CD4-positive, CD25-positive, alpha-beta regulatory T cell (primary cell): ENCODE results near the gene CMTM7. TPM values are rescaled to one million over a fixed set of nuclear protein-coding genes. Genes with fewer than 3 reads are reported as not detected.

ENCODE experiments used
- ATAC-seq, 2 donors: fragments of 150-1000 bp; cut with Tn5 transposase; one replicate each; pipeline ENCODE4 v1.10.0; 2021; ENCODE audit warnings: low read depth in 2 of 2, moderate number of reproducible peaks in 2 of 2, moderate library complexity in 1 of 2
- DNase-seq, 3 donors: peaks; one replicate each; pipeline versions ENCODE4 v3.0.0 to v3.0.0-alpha.2; 2012 to 2022; ENCODE audit warnings: mixed read lengths in 1 of 3
- H3K27ac ChIP-seq: one replicate; pipeline ENCODE4 v1.7.0; 2013; ENCODE audit warnings: mild to moderate bottlenecking, low read length; ENCODE audit not compliant: insufficient read depth, poor library complexity, severe bottlenecking
- H3K27me3 ChIP-seq: one replicate; pipeline ENCODE4 v1.7.0; 2013; ENCODE audit warnings: low read length; ENCODE audit not compliant: control insufficient read depth, insufficient read depth
- H3K36me3 ChIP-seq: one replicate; pipeline ENCODE4 v1.7.0; 2013; ENCODE audit warnings: mild to moderate bottlenecking, low read length, moderate library complexity; ENCODE audit not compliant: control insufficient read depth, insufficient read depth
- H3K4me1 ChIP-seq: 2 replicates; pipeline ENCODE4 v1.7.0; 2013; ENCODE audit warnings: mild to moderate bottlenecking, low read length; ENCODE audit not compliant: insufficient read depth, control insufficient read depth, poor library complexity, severe bottlenecking
- H3K4me3 ChIP-seq: one replicate; pipeline ENCODE4 v1.7.0; 2013; ENCODE audit warnings: low read depth, mild to moderate bottlenecking, low read length, moderate library complexity
- H3K9me3 ChIP-seq, 2 experiments: 1 replicate in 1 of 2; 2 replicates in 1 of 2; pipeline ENCODE4 v1.7.0; 2013; ENCODE audit warnings: low read length in 2 of 2, mild to moderate bottlenecking in 1 of 2, moderate library complexity in 1 of 2; ENCODE audit not compliant: control insufficient read depth in 2 of 2
- H3K27ac Mint-ChIP-seq, 3 donors: one replicate each; pipeline ENCODE4 v1.8.0; 2020 to 2022; ENCODE audit warnings: mild to moderate bottlenecking in 3 of 3, mixed read lengths in 3 of 3, moderate library complexity in 2 of 3
- H3K27me3 Mint-ChIP-seq: one replicate; pipeline ENCODE4 v1.8.0; 2022; ENCODE audit warnings: mild to moderate bottlenecking, mixed read lengths
- H3K36me3 Mint-ChIP-seq: one replicate; pipeline ENCODE4 v1.8.0; 2020; ENCODE audit warnings: mixed read lengths
- H3K4me1 Mint-ChIP-seq, 4 donors: one replicate each; pipeline ENCODE4 v1.8.0; 2020 to 2022; ENCODE audit warnings: mixed read lengths in 4 of 4, mild to moderate bottlenecking in 1 of 4
- H3K4me3 Mint-ChIP-seq, 4 donors: one replicate each; pipeline ENCODE4 v1.8.0; 2020 to 2022; ENCODE audit warnings: mild to moderate bottlenecking in 4 of 4, mixed read lengths in 4 of 4, moderate library complexity in 3 of 4
- H3K9me3 Mint-ChIP-seq, 7 donors: one replicate each; pipeline ENCODE4 v1.8.0; 2020 to 2022; ENCODE audit warnings: mixed read lengths in 7 of 7, mild to moderate bottlenecking in 3 of 7, moderate library complexity in 2 of 7
- polyA plus RNA-seq, 4 donors: library from polyadenylated mRNA; unstranded; fragments of 300-500 nt; fragmentation: Illumina TruSeq; gene quantifications; one replicate each; pipeline ENCODE4 v1.2.3, GENCODE V29; 2021
- total RNA-seq: library from RNA; stranded (reverse); gene quantifications from one replicate; pipeline ENCODE4 v1.2.3, GENCODE V29; 2022

CMTM7 gene, protein sequence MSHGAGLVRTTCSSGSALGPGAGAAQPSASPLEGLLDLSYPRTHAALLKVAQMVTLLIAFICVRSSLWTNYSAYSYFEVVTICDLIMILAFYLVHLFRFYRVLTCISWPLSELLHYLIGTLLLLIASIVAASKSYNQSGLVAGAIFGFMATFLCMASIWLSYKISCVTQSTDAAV
- total RNA-seq (77.3 TPM), polyA plus RNA-seq (100 to 1,000 TPM; 141 to 231 (median 171) TPM)

DNA sequence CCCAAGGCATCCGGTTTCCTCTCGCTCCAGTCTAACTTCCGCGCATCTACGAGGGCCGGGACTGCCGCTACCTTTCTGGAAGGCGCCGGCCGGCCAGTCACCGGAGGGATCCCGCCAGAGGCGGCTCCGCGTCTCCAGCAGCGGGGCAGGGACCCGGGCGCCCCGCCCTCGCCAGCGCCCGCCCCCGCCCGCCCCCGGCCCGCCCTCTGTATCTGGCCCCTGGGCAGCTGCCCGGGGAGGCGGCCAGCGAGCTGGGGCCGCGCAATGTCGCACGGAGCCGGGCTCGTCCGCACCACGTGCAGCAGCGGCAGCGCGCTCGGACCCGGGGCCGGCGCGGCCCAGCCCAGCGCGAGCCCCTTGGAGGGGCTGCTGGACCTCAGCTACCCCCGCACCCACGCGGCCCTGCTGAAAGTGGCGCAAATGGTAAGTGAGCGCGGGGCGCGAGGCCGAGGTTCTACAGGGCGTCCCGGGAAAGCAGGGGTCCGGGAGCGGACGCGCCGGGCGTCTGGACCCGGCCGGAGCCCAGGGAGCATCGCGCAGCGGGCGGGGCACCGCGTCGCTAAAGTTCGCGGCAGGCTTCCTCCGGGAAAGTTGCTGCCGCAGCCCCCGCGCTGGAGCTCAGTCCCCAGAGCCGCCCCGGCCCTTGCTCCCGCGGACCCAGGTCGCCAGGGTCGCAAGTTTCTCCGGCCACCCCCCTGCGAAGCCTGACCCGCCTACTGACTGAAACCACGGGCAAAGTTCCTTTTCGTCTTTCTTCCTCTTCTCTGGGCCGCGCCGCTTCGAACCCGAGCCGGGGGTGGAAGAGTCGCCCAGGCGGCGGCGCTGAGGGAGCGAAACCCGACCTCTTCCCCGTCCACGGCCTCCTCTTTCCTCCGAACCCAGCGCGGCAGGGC is at the start of gene CMTM7:
Gene CMTM7 (plus strand): TSS at position 211 of the 893 bp plus-strand sequence. CDS start 54 bp downstream, at position 265.
- H3K27ac Mint-ChIP-seq = peak within 1 kb of the TSS; percentile 96 to 99 (median 97)
- H3K36me3 ChIP-seq = peaks cover 7% of the 10 kb centered on the region
- H3K27ac ChIP-seq = peak within 1 kb of the TSS; percentile 83
- H3K4me1 ChIP-seq = peaks cover 45% of the 10 kb centered on the region
- peak within 1 kb of the TSS; percentile 90 to 99 (median 98) for H3K4me3 Mint-ChIP-seq
- H3K27me3 Mint-ChIP-seq = no peaks in the 10 kb centered on the region
- peaks cover 32 to 76% (median 55%) of the 10 kb centered on the region in 4 donors for H3K4me1 Mint-ChIP-seq
- ATAC-seq (peak; percentile 54 to 57), DNase-seq (peak; percentile 52 to 68 (median 65))
- no peaks in the 10 kb centered on the region for H3K9me3 Mint-ChIP-seq
- no peaks in the 10 kb centered on the region for H3K9me3 ChIP-seq
- H3K36me3 Mint-ChIP-seq = peaks cover 6% of the 10 kb centered on the region
- H3K27me3 ChIP-seq = no peaks in the 10 kb centered on the region
- peak within 1 kb of the TSS; percentile 88 for H3K4me3 ChIP-seq

DNA sequence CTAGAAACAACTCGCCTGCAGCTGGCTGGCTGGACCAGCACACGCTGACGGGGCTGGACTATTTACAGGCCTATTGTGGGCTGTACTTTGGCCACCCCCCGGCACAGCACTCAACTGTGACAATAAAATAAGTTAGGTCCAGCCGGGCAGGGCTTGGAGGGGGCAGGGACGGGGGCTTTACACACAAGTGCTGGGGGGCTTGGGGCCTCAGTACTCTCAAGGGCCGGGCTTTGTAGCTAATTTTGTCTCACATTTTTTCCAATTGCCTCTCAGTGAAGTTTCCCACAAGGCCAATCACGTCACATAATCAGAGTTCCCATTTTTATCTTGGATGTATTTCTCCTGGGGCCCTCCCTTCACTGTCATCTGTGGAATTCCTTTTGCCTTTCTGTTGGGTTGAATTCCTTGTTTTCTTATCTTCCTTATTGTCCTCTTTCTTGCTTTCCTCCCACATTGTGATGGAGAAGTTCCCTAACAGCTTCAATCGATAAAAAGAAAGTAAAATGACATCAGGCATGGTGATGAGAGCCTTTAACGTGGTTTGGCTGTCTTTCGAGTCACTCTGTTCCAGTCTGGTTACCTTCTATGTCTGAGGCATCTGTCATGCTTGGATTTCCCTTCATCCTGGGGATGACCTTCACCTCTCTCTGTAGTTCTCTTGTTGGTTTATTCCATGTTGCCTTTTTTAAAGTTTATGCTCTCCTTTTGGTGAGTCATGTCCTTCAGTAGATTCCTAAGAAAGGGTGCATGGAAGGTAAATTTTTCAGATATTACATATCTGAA is 44.1 kb upstream of the CMTM7 start:
- Mint-ChIP-seq H3K36me3 (no peaks in the 10 kb centered on the region), H3K9me3 (peaks cover 0 to 1% (median 0%) of the 10 kb centered on the region in 7 donors), H3K4me3 (no peak overlapping the region), H3K4me1 (peaks cover 9 to 23% (median 18%) of the 10 kb centered on the region in 4 donors), H3K27me3 (no peaks in the 10 kb centered on the region), H3K27ac (peak overlapping the region in 2 of 3 donors; percentile 44 to 64)
- H3K27me3 ChIP-seq = no peaks in the 10 kb centered on the region
- H3K9me3 ChIP-seq = no peaks in the 10 kb centered on the region
- DNase-seq (no peak), ATAC-seq (no peak)
- H3K27ac ChIP-seq = no peak overlapping the region
- no peak overlapping the region for H3K4me3 ChIP-seq
- H3K36me3 ChIP-seq = no peaks in the 10 kb centered on the region
- no peaks in the 10 kb centered on the region for H3K4me1 ChIP-seq

DNA sequence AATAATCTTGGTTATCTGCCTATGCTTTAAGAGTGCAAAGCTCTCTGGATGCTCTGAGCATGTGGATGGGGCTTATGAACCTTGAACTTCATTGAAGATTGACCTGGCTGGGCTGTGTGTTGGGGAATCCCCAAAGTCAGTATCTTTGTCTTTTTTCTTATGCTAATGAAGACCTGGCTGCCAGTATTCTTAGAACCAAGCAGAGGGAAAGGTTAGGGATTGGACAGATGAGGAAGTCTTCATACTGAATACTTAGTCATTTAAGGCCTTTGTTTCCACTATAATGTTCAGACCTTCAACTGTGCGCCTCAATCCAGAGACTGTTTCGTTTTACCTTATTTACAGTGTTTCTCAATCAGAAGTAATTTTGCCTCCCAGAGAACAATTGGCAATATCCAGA is 42.5 kb upstream of the CMTM7 start:
- Mint-ChIP-seq H3K4me1 (peaks cover 9 to 23% (median 18%) of the 10 kb centered on the region in 4 donors), H3K4me3 (no peak overlapping the region), H3K27me3 (no peaks in the 10 kb centered on the region), H3K36me3 (no peaks in the 10 kb centered on the region), H3K9me3 (peaks cover 0 to 1% (median 0%) of the 10 kb centered on the region in 7 donors), H3K27ac (no peak overlapping the region)
- Histone ChIP-seq H3K36me3 (no peaks in the 10 kb centered on the region), H3K27me3 (no peaks in the 10 kb centered on the region), H3K27ac (no peak overlapping the region), H3K4me1 (no peaks in the 10 kb centered on the region), H3K4me3 (no peak overlapping the region), H3K9me3 (no peaks in the 10 kb centered on the region)
- no peak for ATAC-seq
- DNase-seq = peak in 1 of 3 donors; percentile 24

DNA sequence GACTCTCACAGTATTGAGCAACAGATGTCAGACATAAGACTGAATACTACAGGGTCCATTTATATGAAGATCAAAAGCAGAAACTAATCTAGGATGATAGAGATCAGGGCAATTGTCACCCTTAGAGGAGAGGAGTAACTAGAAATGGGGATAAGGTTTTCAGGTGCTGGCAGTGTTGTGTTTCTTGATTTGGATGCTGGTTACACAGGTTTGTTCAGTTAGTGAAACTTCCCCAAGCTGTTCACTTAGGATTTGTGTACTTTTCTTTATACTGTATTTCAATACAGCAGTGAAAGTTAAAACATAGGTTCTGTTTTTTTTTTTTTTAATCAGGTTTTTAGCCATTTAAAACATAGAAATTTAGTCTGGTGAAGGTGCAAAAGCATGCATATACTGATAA is 39.1 kb upstream of the CMTM7 start:
- Histone ChIP-seq H3K27me3 (no peaks in the 10 kb centered on the region), H3K9me3 (no peaks in the 10 kb centered on the region), H3K4me1 (no peaks in the 10 kb centered on the region), H3K27ac (no peak overlapping the region), H3K4me3 (no peak overlapping the region), H3K36me3 (no peaks in the 10 kb centered on the region)
- H3K4me1 Mint-ChIP-seq = peaks cover 6 to 19% (median 12%) of the 10 kb centered on the region in 4 donors
- peaks cover 6% of the 10 kb centered on the region for H3K27me3 Mint-ChIP-seq
- H3K4me3 Mint-ChIP-seq = no peak overlapping the region
- H3K36me3 Mint-ChIP-seq = peaks cover 5% of the 10 kb centered on the region
- peak overlapping the region in 1 of 3 donors; percentile 10 for H3K27ac Mint-ChIP-seq
- DNase-seq (no peak), ATAC-seq (no peak)
- H3K9me3 Mint-ChIP-seq = peaks cover 0 to 2% (median 0%) of the 10 kb centered on the region in 7 donors

DNA sequence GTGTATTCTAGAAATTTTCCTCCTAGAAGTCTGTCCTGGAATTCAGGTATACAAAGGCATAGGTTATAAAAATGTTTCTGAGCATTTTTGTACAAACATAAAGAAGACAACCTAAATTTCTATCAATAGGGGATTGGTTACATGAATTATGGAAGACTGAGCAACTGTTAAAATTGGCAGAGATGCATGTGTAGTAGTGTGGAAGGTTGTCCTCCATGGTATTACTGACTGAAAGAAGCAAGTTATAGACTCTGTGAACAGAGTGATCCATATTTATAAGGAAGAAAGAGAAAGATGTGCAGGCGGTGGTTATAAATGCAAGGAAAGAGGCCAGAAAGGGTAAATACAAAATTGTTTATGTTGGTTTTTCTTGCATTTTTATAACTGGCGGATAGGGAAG is 38.3 kb upstream of the CMTM7 start:
- peaks cover 6% of the 10 kb centered on the region for H3K27me3 Mint-ChIP-seq
- DNase-seq (no peak), ATAC-seq (no peak)
- peaks cover 6 to 14% (median 10%) of the 10 kb centered on the region in 4 donors for H3K4me1 Mint-ChIP-seq
- no peak overlapping the region for H3K4me3 Mint-ChIP-seq
- Histone ChIP-seq H3K4me3 (no peak overlapping the region), H3K9me3 (no peaks in the 10 kb centered on the region), H3K27me3 (no peaks in the 10 kb centered on the region), H3K36me3 (no peaks in the 10 kb centered on the region), H3K27ac (no peak overlapping the region), H3K4me1 (no peaks in the 10 kb centered on the region)
- peaks cover 5% of the 10 kb centered on the region for H3K36me3 Mint-ChIP-seq
- H3K9me3 Mint-ChIP-seq = peaks cover 0 to 2% (median 0%) of the 10 kb centered on the region in 7 donors
- no peak overlapping the region for H3K27ac Mint-ChIP-seq

DNA sequence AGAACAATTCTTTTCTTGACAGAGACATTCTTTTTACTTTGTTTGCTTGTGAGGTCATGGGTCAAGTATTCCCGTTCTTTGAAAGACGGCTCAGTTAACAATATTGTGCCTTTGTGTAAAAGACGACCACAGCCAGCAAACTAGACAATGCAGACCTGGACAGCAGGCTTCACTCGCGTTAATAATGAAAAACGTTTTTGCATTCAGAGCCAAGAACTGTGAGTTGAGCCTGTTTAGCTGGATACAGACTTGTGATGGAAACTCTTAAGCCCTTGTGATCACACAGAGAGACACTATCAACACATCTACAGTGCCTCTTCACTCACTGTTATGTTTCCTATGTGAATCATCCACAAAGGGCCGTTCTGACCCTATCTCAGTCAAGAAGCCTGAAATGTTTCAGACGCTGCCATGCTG is 37.3 kb upstream of the CMTM7 start:
- H3K27ac ChIP-seq = no peak overlapping the region
- no peaks in the 10 kb centered on the region for H3K9me3 ChIP-seq
- ATAC-seq (no peak), DNase-seq (no peak)
- H3K36me3 Mint-ChIP-seq = peaks cover 10% of the 10 kb centered on the region
- no peak overlapping the region for H3K27ac Mint-ChIP-seq
- peaks cover under 1 to 14% (median 3%) of the 10 kb centered on the region in 4 donors for H3K4me1 Mint-ChIP-seq
- no peaks in the 10 kb centered on the region for H3K36me3 ChIP-seq
- no peaks in the 10 kb centered on the region for H3K27me3 ChIP-seq
- H3K4me3 Mint-ChIP-seq = no peak overlapping the region
- peaks cover 6% of the 10 kb centered on the region for H3K27me3 Mint-ChIP-seq
- no peaks in the 10 kb centered on the region for H3K4me1 ChIP-seq
- no peak overlapping the region for H3K4me3 ChIP-seq
- peaks cover 0 to 2% (median 0%) of the 10 kb centered on the region in 7 donors for H3K9me3 Mint-ChIP-seq

DNA sequence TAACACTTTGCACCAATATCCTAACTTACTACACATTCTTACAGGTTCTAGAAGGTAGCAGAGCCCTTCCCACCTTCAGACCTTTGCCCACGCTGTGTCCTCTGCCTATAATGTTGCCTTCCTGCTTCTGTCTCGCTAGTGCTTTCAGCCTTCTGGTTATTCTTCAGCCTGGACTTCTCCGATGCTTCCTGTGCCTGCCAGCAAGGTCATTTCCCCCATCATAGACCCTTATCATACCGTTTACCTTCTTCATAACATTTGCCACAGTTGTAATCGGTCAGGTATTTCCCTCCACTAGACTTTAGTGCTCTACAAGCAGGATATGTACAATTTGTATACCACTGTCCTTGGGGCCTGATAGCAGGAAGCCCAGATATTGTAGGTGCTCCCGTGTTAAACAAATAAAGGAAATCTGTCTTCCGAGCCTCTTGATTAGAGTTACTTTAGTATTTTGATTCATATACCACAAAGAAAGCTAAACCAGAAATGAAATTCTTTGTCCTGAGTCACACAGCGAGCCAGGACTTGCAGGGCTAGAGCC is 35.8 kb upstream of the CMTM7 start:
- no peak for DNase-seq
- Mint-ChIP-seq H3K27ac (no peak overlapping the region), H3K4me1 (peaks cover 0 to 13% (median 2%) of the 10 kb centered on the region in 4 donors)

More for the DNA sequence above, 35.8 kb upstream of the CMTM7 start:
- Histone ChIP-seq H3K27me3 (no peaks in the 10 kb centered on the region), H3K4me1 (no peaks in the 10 kb centered on the region), H3K4me3 (no peak overlapping the region), H3K36me3 (no peaks in the 10 kb centered on the region), H3K9me3 (no peaks in the 10 kb centered on the region), H3K27ac (no peak overlapping the region)
- peaks cover 10% of the 10 kb centered on the region for H3K36me3 Mint-ChIP-seq
- peaks cover 6% of the 10 kb centered on the region for H3K27me3 Mint-ChIP-seq
- H3K4me3 Mint-ChIP-seq = no peak overlapping the region
- peaks cover 0 to 2% (median 0%) of the 10 kb centered on the region in 7 donors for H3K9me3 Mint-ChIP-seq
- ATAC-seq = no peak
